Measurements from ENCODE around the gene ZBTB7C.

DNA sequence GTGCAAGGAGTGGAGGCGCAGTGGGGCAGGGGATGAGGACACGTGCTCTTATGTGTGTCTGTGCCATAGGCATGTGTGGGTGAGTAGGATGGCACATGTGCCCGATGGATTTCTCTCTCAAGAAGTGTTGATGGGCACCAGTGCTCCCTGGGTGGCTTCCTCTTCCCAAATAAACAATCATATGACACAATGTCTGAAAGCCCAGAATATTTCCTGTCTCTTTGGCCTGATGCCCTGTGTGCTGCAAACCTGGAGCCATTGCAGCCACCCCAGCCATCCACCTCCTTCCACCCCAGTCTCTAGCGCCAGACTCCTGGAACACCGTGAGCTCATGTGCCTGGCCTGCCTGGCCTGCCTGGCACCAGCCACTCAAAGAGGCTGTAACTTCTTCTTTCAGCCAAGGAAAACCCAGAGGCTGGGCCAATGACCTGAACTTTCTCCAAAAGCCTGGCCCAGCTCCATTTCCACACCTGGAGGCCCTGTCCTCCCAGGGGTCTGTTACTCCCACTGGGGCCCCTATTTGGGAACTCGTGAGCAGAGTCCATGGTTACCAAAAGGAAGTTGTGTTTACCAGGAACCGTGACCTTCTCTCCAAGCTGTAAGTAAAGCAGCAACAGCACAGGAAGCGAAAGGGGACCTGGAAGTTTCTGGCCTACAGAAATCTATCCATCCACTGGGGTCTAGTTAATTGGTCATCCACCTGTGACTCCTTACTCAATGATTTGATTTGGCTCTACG is 9.5 kb upstream of the ZBTB7C start:
- TF ChIP-seq, protein P1, sequence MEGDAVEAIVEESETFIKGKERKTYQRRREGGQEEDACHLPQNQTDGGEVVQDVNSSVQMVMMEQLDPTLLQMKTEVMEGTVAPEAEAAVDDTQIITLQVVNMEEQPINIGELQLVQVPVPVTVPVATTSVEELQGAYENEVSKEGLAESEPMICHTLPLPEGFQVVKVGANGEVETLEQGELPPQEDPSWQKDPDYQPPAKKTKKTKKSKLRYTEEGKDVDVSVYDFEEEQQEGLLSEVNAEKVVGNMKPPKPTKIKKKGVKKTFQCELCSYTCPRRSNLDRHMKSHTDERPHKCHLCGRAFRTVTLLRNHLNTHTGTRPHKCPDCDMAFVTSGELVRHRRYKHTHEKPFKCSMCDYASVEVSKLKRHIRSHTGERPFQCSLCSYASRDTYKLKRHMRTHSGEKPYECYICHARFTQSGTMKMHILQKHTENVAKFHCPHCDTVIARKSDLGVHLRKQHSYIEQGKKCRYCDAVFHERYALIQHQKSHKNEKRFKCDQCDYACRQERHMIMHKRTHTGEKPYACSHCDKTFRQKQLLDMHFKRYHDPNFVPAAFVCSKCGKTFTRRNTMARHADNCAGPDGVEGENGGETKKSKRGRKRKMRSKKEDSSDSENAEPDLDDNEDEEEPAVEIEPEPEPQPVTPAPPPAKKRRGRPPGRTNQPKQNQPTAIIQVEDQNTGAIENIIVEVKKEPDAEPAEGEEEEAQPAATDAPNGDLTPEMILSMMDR (conservative IDR thresholded peaks at IDR 0.05; ENCODE audit: low read depth, low read length): no peak
- TF ChIP-seq RAD21 (IDR thresholded peaks at IDR 0.05; ENCODE audit: low read length) (no peak), CHD1 (IDR thresholded peaks at IDR 0.05; ENCODE audit: low read depth, low read length) (no peak), POLR2A (IDR thresholded peaks at IDR 0.05; ENCODE audit: low read depth, low read length) (no peak), SMC3 (IDR thresholded peaks at IDR 0.05; ENCODE audit: low read depth, low read length) (no peak), MAFK (IDR thresholded peaks at IDR 0.05; ENCODE audit: low read depth, low read length) (no peak), CEBPB (IDR thresholded peaks at IDR 0.05; ENCODE audit: low read depth, low read length) (no peak), RCOR1 (IDR thresholded peaks at IDR 0.05; ENCODE audit: insufficient replicate concordance, low read length) (no peak), RFX5 (IDR thresholded peaks at IDR 0.05; ENCODE audit: low read depth, low read length) (no peak)
- TF ChIP-seq, protein P2, sequence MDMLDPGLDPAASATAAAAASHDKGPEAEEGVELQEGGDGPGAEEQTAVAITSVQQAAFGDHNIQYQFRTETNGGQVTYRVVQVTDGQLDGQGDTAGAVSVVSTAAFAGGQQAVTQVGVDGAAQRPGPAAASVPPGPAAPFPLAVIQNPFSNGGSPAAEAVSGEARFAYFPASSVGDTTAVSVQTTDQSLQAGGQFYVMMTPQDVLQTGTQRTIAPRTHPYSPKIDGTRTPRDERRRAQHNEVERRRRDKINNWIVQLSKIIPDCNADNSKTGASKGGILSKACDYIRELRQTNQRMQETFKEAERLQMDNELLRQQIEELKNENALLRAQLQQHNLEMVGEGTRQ (IDR thresholded peaks at IDR 0.05; ENCODE audit: low read depth, low read length): no peak
